ENCODE data around the gene THSD7A.

The THSD7A gene

GRCh38 chr7:11811709-11812108 is 20.3 kb downstream of the THSD7A start:
- no peak for DNase-seq

DNA sequence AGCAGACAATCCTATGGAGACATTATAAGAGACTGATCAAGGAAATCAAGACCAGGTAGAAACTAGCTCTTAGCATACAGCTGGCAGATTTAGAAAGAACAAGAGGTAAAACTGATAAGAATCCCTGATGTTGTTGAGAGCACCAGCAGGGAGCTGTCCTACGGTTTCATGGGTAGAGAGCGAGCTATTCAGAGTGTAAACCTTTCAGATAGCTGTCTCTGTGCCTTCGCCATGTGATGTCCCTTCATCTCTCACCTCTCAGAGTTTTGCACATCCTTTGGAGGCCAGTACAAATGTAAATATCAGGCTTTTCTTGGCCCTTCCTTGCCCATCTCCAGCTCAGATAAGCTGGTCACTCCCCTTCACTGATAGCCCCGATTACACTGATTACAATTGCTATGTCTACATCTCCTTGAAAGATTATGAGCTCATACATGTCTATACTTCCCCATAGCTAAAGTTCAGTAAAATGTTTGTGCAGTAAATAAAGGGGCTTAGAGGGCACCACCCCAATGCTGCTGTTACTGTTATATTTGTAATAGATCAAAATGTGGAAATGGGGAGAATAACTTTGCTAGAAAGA is 21.9 kb downstream of the THSD7A start:
- no peak for DNase-seq

DNA sequence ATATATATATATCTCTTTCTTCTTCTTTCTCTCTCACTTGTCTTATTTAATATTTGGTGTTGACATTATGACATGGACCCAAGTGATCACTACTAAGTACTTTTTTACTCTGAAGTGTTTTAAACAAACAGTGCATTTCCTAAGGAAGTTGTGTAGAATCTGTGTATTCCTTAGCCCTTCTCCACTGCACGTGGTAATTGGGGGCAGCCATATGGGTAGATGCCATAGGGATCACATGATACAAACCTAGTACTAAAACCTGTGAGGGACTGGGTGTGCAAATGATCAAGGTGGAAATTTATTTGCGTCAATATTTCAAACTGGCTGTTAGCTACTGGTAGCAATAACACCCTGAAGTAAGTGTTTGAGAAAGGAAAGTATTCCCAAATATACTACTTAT is 25.0 kb downstream of the THSD7A start:
- no peak for DNase-seq

GRCh38 chr7:11804621-11805020 is 27.4 kb downstream of the THSD7A start:
- no peak for DNase-seq

DNA sequence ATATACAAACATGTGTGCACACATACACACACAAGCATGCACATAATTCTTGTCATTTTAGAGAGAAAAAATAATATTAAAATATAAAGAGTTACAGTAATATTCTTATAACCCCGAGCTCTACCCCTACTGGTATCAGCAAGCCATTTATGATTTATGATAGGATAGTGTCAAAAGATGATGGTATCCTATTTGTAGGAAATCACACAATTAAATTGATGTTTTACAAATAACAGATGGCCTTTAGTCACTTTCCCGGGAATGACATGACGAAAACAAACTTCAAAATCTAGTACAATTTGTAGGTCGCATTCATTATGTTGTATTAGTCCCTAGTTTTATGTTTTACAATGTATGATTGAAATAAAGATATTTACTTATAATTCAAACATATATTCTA is 36.8 kb downstream of the THSD7A start:
- no peak for DNase-seq

GRCh38 chr7:11792166-11792565 is 39.8 kb downstream of the THSD7A start:
- no peak for DNase-seq

- no peak for DNase-seq
Measured at GRCh38 chr7:11788568-11788967, 43.4 kb downstream of the THSD7A start.

GRCh38 chr7:11787534-11787933 is 44.5 kb downstream of the THSD7A start:
- no peak for DNase-seq

- DNase-seq: no peak
Measured at GRCh38 chr7:11786186-11786585, 45.8 kb downstream of the THSD7A start.

- DNase-seq: no peak
Measured at GRCh38 chr7:11784769-11785536, 47.0 kb downstream of the THSD7A start.

DNA sequence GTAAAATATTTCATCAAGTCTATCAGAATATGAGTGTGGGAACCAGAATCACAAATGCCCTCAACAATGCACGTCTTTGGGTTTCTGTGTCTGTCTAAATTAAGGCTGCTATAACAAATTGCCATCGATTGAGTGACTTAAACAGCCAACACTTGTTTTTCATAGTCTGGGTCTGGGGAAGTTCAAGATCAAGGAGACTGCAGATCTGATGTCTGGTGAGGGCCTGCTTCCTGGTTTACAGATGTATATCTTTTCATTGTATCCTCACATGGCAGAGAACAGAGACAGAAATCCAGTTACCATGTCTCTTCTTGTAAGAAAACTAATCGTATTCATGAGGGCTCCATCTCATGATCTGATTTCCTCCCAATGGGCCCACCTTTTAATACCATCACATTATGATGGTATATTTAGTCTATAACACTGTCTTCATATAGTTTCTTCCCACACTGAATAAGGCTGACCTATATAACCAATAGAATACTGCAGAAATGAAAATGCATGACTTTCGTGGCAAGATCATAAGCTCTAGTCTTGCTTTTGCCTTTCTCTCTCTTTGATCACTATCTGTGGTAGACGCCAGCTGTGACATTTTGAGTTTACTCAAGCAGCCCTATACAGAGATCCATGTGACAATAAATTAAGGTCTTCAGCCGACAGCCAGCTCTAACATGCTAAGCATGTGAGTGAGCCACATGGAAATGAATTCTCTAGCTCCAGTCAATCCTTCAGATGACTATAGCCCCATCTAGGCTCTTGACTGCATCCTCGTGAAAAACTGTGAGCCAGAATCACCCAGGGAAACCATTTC is 51.9 kb downstream of the THSD7A start:
- DNase-seq: no peak

- no peak for DNase-seq
Measured at GRCh38 chr7:11776039-11776438, 56.0 kb downstream of the THSD7A start.

GRCh38 chr7:11775401-11775800 is 56.6 kb downstream of the THSD7A start:
- no peak for DNase-seq

DNA sequence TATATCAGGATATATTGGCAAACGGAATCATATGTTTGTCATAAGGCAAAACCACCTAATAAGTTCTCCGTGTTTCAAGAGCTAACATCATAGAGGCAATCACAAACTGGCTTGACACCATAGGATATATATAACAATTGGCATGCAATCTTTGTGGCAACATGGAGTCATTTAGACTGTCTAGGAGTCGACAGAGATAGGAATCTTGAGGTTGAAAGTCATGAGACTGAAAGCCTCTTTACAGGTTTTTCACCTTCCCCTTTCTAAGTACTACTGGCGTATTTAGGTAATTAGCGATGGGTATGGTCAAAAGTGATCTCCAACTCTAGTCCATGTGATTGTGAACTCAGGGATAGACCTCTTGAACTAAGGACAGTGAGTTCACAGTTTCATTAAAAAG is 63.7 kb downstream of the THSD7A start:
- no peak for DNase-seq

- DNase-seq: peak; percentile 7 to 17
Measured at GRCh38 chr7:11767148-11767547, 64.8 kb downstream of the THSD7A start.

DNA sequence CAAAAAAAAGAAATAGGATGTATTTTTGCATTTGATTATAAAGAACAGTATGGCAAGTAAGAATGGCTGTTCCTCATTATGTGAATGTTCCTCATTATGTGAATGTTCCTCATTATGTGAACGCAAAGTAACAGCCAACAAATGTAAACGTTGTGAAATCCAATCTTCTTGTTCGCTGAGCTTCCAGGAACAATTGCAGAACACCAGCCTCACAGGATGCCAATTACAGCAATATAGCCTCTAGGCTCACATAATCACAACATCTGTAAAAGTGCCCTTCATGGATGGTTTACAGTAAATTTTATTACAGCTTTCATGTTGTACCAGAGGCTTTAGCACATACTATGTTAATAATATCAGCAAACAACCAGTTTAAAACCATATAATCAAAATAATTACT is 71.6 kb downstream of the THSD7A start:
- peak; percentile 57 to 73 for DNase-seq

- DNase-seq: no peak
Measured at GRCh38 chr7:11758627-11759111, 73.3 kb downstream of the THSD7A start.

- DNase-seq: no peak
Measured at GRCh38 chr7:11757153-11757552, 74.8 kb downstream of the THSD7A start.

GRCh38 chr7:11754933-11755332 is 77.1 kb downstream of the THSD7A start:
- no peak for DNase-seq

GRCh38 chr7:11754123-11754522 is 77.9 kb downstream of the THSD7A start:
- no peak for DNase-seq

DNA sequence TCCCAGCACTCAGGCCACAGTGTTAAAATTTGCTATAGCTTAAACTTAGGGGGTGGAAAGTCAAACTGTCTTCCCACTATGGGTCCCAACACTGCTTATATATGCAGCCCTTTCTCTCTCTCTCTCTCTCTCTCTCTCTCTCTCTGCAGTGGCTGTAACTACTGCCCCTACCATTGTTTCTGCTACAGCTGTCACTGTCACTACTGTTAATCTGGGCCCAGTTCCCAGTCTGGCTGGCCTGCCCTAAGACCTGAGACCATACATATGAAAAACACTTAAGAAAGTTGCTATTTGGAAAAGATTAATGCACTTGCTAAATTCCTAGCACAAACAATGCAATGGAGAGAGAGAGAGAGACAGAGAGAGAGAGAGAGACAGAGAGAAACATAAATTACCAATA is 78.6 kb downstream of the THSD7A start:
- DNase-seq: no peak

GRCh38 chr7:11751807-11752389 is 80.1 kb downstream of the THSD7A start:
- no peak for DNase-seq

GRCh38 chr7:11751315-11751714 is 80.7 kb downstream of the THSD7A start:
- no peak for DNase-seq

Measured in Kasumi-1 (cell line).